GM21381 (cell line): ENCODE data around the gene COG7.
"Not testable (repeated sequence)": the region's sequence is repeated elsewhere in the genome, so short reads cannot be mapped to it uniquely, and the experiment has no call there.

Source experiments
- ATAC-seq: cut with Tn5 transposase; IDR thresholded peaks from one replicate; pipeline ENCODE4 v1.9.1; 2021; ENCODE audit warnings: mild to moderate bottlenecking, moderate library complexity; ENCODE audit not compliant: unreplicated experiment

Gene COG7

DNA sequence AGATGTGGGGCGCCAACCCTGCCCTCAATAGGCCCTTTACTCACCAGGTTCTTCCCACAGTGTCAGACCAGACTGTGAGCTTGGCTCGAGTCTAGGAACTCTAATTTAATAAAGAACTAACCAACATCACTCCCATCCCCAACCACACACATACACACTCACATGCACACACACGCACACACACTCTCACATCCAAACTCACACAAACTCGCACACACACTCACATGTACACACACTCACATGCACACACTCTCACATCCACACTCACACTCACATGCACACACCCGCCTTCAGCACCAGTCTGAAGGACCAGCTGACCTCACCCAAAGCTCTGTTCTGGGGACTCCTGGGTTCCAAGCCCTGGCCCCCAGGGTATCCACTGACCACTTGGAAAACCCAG, 63.8 kb downstream of the COG7 start:
- no peak for ATAC-seq

DNA sequence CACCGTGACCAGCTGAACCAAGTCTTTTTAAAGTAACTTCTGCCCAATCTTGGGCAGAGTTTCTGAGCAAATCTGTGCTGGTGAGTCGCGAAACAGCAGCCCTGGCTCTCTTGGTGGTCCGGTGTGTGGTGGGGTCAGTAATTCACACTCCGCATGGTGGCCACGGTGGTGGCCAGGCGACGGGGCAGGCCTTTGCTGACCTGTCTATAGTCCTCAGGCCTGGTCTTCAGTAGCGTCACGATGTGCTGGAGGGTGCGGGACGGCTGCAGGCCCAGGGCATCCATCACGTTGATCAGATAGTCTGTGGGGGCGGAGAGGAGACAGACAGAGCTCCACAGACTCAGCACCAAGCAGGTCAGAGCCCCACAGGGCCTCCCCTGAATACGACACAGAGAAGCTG, 64.2 kb downstream of the COG7 start:
- ATAC-seq, result no peak

DNA sequence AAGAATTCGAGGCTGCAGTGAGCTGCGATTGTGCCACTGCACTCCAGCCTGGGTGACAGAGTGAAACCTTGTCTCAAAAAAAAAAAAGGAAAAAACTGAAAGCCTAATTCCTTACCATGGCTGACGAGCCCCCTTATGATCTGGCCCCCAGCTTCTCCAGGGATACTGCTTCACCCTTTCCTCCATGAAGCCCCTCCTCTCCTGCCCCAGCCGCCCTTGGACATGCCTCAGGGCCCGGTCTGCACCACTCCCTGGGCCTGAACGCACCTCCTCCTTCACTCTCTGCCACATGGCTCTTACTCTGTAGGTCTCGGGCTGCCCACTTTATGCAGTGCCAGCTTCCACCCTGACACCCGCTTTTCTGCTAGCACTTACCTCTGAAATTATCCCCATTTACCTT, 65.3 kb downstream of the COG7 start:
- no peak for ATAC-seq

DNA sequence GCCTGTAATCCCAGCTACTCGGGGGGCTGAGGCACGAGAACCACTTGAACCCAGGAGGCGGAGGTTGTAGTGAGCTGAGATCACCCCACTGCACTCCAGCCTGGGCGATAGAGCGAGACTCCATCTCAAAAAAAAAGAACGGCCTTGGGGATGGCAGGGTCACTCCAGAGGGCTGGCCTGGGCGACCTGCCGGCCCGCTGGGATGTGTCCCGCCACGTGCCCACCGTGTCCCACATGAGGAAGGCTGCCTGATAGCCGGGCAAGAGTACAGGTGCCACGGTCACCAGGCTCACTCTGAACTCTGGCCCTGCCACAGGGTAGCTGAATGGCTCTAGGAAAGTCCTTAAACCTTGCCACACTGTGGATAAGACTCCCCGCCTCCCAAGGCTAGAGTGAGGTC, 67.5 kb downstream of the COG7 start:
- ATAC-seq, result no peak

DNA sequence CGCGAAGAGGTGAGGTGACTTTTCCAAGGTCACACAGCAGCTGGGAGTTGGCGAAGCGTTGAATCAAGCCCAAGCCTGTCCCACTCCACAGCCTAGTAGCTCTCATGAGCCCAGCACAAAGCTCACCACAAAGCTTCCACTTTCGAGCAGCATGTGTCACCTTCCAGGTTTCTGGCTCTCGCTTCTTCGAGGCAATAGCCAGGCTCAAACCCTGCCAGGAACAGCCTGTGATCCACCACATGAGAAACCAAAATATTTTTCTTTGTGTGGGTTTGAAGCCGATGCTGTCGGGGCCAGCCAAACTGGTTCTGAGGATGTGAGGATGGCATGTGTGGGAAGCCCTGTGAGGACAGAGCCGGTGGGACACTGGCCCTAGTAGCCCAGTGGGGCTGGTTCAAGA, 68.1 kb downstream of the COG7 start:
- ATAC-seq, result no peak

DNA sequence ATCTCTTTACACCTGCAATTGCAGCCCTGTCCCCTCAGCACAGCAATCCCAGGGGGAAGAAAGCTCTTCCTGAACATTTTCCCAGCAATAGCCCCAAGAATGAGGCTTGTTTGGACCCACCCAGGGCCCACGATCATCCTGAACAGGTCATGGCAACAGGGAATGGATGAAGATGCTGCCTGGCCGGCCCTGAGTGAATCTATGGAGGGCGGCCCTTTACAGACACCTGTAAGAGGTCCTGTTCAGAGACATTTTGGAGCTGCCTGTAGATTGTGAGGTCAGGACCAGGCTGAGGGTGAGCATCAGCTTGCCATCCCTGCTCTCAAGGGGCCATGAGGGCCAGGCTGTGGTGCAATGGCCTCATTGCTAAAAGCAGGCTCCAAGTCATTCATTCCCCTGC, 69.1 kb downstream of the COG7 start:
- ATAC-seq, result no peak

DNA sequence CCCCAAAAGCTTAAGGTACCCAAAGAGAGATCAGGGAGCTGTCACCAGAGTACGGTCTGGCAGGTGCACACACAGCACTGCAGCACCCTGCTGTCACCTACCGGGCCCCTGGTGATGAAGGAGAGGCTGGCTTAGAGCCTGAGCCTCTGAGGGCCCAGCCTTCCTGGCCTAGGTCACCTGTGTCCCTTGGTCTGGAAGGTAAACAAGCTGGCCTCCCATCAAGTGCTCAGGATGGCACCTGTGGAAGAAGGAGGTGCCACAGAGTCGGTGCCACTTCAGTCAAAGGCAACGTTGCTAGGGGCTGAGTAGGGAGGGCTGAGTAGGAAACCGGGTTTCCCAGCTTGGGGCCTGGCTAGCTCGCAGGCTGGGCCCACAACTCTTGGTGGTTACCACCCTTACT, 70.7 kb downstream of the COG7 start:
- no peak for ATAC-seq

DNA sequence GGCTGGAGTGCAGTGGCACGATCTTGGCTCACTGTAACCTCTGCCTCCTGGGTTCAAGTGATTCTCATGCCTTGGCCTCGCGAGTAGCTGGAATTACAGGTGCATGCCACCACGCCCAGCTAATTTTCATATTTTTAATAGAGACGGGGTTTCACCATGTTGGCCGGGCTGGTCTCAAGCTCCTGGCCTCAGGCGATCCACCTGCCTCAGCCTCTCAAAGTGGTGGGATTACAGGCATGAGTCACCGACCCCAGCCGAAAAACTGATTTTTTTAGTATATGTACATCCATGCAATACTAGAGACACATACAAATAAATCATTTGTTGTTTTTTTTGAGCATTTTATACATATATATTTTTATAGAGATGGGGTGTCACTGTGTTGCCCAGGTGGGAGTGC, 71.3 kb downstream of the COG7 start:
- ATAC-seq, result not testable (repeated sequence)

DNA sequence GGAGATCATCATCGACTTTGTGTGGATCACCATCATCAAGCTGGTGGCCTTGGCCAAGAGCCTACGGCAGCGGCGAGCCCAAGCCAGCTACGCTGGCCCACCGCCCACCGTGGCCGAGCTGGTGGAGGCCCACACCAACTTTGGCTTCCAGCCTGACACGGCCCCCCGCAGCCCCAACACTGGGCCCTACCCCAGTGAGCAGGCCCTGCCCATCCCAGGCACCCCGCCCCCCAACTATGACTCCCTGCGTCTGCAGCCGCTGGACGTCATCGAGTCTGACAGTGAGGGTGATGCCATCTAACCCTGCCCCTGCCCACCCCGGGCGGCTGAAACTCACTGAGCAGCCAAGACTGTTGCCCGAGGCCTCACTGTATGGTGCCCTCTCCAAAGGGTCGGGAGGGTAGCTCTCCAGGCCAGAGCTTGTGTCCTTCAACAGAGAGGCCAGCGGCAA, 72.5 kb downstream of the COG7 start:
- no peak for ATAC-seq

DNA sequence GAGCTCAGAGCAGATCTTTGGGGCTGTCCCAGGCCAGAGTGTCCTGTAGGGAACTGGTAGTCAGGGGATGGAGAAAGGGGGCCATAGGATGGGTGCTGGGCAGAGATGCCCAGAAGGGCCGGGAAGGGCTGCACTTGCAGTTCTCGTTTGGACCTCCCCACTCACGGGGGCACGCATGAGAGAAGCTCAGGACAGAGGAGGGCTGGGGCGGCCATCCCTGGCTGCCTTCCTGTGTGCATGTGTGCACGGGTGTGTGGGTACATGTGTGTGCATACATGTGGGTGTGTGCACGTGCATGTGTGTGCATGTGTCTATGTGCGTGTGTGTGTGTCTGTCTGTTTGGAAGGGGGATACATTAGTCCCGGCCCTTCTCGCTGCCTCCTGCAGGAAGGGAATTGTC, 73.3 kb downstream of the COG7 start:
- ATAC-seq, result no peak

DNA sequence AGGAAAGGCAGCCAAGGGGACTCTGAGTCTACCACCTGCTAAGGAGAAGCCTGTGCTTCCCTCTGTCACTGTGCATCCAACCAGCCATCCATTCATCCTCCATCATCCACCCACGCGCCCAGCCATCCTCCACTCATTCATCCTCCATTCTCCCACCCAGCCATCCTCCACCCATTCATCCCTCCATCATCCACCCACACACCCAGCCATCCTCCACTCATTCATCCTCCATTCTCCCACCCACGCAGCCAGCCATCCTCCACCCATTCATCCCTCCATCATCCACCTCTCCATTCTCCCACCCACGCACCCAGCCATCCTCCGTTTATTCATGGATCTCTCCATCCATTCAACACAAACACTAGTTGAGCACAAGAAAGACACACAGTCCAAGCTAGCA, 74.1 kb downstream of the COG7 start:
- ATAC-seq, result no peak

DNA sequence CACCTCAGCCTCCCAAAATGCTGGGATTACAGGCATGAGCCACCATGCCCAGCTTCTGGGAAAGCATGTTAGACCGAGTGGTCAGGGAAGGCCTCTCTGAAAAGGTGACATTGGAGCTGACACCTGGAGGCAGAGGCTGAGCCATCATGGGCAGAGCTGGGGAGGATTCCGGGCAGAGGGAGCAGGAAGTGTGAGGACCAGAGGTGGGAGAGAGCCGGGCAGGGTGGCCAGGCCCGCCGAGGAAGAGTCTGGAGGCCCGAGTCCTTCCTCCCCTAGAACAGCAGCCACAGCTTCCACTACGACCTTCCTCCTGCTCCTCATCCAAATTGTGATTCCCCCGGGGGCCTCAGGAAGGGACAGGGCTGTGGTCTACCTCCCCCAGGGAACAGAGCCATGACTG, 74.7 kb downstream of the COG7 start:
- no peak for ATAC-seq

DNA sequence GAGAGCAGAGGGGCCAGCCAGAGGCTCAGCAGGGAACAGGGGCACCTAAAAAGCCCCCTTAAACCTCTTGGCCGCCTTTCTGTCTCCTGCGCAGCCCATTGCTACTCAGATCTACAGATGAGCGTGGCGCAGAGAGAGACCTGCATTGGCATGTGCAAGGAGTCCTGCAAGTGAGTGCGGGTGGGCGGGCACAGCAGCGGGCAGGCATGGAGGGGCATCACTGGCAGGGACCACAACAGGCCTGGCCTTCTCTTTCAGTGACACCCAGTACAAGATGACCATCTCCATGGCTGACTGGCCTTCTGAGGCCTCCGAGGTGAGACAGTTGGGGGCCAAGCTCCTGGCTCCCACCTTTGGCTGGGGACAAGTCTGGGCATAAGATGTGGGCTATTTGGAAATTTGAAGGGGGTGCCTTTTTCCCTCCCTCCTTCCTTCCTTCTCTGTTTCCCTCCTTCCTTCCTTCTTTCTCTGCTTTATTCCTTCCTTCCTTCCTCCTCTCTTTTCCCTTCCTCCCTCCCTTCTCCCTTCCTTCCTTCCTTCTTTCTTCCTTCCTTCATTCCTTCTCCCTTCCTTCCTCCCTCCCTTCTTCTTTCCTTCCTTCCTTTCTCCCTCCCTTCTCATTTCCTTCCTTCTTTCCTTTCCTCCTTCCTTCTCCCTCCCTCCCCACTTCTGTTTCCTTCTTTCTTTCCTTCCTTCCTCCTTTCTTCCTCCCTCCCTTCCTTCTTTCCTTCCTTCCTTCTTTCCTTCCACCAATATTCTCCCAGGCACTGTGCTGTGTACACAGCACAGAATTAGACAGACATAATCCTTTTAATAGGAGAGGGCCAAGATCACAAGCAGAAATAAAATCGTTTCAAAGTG, 75.7 kb downstream of the COG7 start:
- no peak for ATAC-seq

DNA sequence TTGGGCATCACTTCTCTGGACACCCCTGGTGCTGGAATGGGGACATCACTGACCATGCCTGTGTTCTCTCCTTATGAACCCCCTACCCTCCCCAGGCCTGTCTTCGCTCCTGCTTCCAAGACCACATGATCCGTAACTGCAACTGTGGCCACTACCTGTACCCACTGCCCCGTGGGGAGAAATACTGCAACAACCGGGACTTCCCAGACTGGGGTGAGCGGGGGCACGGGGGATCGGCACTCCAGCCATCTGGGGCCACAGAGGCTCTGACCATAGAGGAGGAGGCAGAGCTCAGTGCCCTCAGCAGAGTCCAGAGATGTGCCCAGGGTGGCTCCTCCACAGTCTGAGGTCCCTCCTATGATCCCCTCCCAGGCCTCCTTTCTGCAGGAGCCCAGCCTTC, 77.3 kb downstream of the COG7 start:
- ATAC-seq, result no peak

DNA sequence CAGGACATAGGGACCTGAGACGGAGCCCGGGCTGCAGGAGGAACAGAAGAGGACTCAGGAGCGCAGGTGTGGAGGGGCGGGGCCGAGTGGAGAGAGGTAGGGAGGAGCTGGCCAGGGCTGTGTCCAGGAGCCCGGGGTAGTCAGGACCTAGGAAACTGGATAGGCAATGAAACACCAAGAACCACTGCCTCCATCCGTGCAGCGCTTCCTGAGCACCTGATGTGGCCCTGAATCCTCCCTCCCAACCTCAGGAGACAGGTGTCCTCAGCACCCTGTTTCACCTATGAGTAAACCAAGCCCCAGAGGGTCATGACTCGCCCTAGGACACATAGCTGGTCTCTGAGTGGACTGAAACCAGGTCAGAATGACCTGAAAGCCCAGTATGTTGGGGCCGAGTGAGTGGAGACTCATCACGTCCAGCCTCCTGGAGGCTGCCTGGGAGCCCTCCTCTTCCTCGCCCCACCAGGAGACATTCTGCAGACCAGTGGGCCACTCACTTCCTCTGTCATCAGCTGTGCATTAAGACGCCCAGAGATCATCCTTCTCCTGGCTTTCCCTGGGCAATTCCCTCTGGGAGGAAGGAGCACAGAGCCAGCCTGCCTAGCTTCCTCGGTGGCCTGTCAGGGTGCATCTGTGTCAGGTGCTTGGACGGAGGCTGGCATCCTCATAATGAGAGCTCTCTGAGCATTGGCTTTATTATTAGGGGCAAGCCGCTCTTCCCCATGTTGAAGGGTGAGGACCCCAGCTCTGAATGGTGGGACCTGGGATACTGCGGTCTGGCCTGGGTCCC, 78.1 kb downstream of the COG7 start:
- no peak for ATAC-seq

DNA sequence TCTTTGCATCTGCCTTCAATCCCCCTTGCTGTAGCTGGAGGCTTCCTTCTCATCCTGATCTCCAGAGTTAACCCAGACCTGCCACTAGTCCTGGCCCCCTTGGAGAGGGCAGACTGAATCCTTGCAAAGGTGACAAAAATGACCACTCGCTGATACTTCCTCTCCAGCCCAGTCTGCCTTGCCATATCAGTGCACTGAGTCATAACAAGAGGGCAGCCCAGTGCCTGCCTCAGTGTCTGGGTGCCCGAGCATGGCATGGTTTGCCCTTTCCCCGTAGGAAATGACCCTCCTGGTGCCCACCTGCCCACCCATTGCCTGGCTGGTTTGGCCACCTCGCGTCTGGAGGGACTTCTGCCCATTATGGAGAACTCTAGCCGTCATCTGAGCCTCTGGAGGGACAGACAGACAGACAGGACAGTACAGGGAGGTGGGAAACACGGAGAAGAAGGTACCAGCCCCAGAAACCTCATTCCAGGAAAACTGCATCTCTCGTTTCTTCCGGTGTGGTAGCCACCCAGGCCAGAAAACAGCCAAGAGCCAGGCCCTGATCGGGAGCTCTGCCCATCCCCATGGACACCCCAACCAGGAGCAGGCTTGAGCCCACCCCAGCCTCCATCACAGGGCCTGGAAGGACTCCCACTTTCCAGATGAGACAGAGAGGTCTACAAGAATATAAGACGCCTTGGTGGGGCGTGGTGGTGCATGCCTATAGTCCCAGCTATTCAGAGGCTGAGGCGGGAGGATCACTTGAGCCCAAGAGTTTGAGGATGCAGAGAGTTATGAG, 79.4 kb downstream of the COG7 start:
- no peak for ATAC-seq

DNA sequence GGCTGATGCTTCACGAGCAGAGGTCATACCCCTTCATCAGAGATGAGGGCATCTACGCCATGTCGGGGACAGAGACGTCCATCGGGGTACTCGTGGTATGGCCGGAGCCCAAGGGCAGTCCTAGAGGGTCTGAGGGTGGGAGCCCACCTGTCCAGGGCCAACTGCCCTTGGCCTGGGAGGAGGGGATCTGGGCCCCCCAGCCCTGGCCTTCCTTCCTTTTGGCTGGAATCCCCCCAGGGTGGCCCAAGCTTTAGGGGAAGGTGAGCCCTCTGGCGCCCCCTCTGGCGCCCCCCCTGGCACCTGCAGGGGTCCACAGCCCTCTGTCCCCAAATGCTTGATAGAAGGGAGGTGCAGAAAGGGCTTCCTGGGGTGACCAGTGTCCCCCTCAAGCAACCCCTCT, 81.6 kb downstream of the COG7 start:
- no peak for ATAC-seq

DNA sequence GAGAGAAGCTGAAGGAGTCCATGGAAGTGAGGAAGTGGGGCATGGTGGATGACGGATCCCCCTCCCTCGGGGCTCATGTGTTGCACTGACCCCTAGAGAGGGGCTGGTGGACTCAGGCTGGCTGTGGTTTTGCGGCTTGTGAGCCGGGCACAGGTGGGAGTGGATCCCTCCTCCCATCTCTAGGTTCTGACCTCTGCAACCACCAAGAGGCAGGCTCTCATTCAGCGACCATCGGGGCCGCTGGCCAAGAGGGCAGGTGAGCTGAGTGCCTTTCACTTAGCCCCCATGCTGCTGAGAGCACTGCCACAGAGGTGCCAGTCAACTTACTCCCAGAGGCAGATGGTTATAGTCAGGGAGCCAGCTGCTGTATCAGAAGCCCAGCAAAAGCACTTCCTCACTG, 83.6 kb downstream of the COG7 start:
- ATAC-seq, result no peak

DNA sequence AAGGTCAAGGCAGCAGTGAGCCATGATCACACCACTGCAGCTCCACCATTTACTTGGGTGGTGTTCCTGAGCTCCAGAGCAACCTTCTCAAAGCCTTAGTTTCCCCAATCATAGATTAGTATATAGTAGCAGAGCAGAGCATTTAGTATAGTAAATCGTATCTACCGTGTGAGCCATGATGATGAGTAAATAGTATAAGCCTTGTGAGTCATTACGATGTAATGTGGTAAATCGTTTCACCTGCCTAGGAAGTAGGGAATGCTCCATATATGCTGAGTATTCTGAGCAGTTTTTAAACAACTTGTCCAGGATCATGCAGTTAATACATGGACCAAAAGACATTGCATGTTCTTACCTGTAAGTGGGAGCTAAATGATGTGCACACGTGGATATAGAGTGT, 84.5 kb downstream of the COG7 start:
- no peak for ATAC-seq

DNA sequence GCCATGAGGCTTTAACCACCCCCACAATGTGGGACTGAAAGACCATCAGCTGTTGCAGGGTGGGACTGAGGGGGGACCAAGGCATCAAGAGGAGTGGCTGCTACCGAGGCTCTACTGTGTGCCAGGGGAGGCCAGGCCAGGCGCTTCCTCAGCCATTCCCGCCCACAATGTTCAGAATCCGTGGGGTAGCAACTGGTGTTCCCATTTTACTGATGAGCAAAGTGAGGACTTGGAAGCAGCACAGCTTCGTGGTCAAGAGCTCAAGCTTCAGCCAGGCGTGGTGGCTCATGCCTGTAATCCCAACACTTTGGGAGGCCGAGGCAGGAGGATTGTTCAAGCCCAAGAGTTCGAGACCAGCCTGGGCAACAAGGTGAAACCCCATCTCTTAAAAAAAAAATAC, 85.0 kb downstream of the COG7 start:
- ATAC-seq, result no peak

DNA sequence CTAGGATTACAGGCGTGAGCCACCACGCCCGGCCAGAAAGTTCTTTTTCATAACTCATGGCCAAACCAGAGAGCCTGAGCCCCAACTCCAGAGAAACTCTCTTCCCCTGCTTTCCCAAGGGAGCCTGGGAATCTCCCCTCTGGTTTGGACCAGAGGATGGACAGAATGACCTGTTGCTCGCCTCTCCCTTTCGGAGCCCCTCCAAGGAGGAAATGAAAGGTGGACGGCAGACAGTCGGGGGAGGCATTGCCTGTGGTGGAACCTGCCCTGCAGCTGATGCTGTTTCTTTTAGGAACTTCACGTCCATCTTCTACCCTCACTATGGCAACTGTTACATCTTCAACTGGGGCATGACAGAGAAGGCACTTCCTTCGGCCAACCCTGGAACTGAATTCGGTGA, 85.4 kb downstream of the COG7 start:
- ATAC-seq, result no peak

DNA sequence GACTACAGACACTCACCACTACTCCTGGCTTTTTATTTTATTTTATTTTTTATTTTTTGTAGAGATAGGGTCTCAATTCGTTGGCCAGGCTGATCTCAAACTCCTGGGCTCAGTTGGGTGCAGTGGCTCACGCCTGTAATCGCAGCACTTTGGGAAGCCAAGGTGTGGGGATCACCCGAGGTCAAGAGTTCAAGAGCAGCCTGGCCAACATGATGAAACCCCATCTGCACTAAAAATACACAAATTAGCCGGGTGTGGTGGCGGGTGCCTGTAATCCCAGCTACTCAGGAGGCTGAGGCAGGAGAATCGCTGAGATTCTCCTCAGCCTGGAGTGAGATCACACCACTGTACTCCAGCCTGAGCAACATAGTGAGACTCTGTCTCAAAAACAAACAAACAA, 86.6 kb downstream of the COG7 start:
- ATAC-seq, result not testable (repeated sequence)
